IPS-NIHi7 (cell line): ENCODE results near the gene GLT6D1.

ENCODE experiments used
- DNase-seq: peaks from one replicate; pipeline ENCODE4 v3.0.0; 2012; ENCODE audit warnings: mixed read lengths; ENCODE audit errors: extremely low spot score

GLT6D1 gene

DNA sequence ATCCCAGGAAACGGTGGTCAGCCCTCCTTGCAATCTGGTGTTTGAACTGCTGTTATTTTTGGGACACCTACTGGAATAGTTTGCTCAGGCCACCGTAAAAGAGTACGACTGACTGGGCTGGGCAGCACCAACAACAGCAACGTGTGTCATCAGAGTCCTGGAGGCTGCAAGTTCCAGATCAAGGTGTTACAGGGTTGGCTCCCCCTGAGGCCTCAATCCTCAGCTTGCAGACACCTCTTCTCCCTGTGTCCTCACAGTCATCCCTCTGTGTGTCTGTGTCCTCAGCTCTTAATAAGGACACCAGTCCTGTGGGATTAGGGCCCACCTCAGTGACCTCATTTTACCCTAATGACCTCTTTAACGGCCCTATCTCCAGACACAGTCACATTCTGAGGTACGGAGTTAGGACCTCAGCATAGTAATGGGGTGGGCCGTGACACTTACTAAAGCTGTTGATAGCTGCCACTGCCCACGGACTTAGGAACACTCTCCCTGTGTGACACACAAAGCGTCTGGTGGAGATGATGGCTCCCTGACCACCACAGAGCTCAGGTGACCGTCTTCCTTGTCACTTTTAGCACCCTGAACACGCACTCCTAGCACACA is 16.8 kb downstream of the GLT6D1 start:
- DNase-seq, result no peak

DNA sequence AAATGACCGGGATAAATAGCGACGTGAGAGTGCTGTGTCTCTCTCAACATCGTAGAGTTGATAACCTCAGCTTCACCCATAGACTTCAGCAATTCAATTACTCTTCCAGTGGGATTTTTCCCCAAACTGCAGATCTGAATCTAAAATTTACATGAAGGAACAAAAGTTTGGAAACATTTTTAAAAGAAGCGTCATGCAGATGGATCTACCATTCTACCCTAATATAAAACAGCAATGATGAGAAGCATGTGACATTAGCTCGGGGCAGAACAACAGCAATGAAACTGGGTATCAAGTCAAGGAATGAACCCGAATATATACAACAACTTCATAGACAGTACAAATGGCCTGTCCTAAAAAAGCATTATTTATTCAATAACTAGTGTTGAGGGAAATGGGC is 18.8 kb downstream of the GLT6D1 start:
- no peak for DNase-seq

DNA sequence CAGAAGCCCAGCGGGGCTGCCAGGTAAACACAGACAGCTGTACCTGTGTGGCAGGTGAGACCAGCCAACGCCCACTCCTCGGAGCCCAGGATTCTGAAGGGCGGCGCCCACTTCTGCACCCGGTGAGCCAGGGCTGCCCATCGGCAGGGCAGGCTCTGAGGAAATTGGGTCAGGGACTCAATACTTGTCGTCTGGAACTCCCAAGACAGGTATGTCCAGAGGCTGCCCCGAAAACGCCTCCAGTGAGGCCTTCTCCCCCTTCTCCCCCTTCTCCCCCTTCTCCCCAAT is 19.8 kb downstream of the GLT6D1 start:
- DNase-seq, result no peak

DNA sequence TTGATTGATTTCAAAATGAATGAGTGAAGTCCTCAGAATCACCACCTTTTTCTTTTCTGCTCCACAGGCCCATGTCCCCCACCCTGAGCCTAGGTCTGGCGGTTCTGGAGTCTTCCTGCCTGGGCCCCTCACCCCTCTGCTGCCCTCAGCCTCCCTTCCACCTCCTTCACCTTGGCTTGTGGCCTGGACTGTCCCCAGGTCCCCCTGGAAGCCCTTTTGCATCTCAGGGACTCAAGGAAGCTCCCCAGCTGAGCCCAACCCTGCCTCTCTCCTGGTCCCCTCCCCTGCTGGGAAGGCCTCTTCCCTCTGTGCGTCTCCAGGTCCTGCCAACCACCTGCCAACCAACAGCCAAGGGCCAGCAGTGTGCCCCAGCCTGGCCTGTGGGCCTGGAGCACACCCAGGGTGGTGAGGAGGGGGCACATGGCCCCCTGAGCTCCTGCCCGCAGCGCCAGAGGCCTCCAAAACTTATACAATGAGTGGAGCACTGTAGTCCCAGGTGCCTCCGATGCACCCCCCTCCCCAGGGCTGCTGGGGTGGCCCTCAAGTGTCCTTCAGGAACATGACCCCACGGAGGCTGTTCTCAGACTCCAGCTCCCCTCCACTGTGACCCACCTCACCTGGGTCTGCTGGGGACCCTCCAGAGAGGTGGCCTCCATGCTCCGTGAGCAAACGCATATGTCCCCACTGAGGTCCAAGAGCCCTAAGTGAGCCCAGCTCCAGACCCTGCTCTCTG is 20.3 kb downstream of the GLT6D1 start:
- DNase-seq, result no peak

DNA sequence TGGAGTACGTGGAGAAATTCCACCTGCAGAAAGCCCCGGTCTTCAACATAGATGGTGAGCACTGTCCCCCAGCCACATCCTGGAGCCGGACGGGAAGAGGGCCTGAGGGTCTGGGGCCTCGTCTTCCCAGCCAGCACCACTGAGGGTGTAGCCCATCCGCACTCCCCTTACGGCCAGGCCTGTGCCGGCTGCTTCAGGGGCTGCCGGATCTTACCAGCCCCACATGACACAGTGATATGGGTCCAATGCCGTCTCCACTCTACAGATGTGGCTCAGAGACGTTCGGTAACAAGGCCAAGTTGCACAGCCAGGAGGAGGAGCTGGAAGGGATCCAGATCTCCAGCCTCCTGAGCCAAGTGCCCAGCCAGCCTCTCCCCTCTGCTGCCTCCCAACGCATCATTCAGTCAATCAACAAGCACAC is 21.3 kb downstream of the GLT6D1 start:
- no peak for DNase-seq

DNA sequence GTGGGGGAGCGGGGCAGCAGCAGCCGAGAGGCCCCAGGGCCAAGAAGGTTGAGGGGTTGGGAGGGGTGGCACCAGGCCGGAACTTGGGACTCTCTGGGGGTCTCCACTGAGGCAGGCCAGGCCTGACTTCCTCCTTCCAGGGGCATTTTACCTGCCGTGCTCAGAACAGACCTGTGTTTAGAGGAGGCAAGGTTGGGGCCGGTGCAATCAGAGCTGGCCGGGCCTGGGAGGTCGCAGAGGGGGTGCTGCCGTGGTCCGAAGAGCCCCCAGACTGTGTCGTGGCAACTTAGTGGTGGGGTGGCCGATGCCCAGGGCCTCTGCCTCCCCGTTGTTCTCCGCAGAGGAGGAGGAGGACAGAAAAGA is 21.8 kb downstream of the GLT6D1 start:
- no peak for DNase-seq

DNA sequence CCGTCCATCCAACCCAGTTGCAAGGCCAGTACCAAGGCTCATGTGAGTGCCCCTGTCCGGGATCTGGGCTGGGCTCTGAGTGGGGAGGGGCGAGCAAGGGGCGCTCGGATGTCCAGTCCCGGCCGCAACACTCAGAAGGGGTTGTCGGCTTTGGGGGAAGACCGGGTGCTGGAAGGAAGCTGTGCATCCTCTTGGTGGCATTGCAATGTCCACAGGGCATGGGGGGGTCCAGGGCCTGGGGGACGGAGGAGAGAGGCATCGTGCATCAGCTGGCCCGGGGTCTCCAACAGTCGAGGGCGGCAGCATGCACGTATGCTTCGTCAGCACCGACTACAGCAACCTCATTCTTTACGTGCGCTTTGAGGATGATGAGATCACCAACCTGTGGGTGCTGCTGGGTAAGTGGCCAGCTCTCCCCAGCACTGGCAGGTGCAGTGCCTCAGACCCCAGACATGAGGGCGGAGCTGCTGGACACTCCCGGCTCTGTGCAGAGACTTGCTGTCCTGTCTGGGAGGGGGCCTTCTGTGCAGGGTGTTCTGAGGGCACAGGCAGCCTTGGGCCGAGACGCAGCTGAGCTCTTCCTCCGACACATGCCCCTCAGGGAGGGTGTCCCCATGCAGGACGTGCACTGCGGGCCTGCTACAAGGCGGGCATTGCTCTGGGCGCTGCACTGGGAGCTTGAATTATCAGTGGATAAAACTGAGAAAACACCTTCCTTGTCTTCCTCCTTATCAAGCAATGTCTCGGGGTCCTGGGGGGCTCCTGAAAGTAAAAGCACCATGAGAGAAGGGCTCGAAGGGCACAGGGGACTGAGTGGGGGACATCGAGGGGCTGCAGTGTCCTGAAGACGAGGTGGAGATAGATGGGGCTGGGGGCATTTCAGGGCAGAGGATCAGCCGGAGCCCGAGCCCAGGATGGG is 22.5 kb downstream of the GLT6D1 start:
- DNase-seq, result no peak

DNA sequence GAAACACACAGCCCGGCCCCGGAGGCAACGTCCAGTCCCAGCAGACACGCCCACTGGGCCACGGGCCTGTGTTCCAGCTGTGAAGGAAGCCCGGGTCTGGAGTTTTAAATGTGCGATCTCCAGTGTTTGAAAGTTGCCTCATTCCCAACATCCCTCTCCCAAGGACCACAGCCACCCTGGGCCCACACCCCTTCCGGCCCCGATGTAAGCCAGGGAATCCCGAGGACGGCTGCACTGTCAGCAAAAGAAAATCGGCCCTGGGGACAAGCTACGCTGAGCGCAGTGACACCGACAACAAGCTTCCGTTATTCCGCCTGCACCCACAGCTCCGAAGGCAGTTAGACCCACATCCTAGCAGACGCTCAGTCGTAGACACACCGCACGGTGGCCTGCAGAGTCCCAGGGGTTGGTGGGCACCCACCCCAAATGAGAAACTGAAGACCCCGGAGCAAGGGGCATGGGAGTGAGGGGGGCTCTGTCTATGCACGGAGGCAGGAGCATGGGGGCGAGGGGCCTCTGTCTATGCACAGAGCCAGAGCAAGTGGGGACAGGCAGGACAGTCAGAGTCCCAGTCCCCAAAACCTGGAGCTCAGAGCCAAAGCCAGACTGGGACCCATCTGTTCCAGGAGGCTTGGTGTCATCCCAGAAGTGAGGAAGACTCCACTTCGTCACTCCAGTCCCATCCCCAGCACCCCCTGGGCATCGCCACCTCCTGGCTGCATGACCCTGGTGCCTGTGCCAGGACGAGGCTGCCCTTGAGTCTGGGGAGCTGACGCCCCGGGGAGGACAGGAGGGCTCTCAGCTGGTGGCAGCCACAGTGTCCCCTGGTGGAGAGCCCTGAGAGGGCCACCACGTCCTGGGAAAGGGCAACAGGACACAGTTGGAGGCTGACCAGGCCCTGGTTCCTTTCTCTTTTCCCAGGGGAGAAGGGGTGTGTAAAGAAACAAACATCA is 23.4 kb downstream of the GLT6D1 start:
- DNase-seq, result no peak

DNA sequence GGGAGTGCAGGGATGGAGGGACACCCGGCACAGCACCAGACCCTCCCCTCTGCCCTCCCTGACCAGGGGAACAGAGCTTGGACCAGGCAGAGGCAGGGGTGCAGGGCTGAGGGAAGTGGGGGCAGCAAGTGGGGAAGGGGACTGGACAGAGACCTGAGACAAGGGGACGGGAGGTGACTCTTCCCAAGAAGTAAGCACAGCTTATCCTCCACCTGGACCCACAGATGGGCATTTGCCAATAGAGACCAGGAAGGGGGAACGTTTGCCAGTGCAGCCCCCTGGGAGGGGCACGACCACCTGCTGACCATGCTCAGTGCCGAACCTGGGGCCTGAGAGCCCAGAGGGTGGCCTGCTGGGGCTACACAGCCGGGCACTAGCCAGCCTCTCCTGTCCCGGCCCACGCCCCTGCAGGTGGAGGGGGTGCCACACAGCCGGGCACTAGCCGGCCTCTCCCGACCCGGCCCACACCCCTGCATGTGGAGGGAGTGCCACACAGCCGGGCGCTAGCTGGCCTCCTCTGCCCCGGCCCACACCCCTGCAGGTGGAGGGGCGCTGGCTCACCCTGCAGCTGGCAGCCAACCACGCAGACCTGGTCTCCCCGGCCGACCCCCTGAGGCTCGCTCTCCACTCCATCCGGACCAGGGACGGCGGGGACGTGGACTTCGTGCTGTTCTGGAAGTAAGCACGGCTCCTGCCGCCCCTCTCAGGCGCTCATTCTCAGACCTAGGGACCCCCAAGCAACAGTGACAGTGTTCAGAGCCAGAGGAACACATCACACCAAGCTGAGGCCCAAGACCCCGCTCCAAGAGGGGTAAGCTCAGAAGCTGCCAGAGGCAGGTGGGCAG is 24.3 kb downstream of the GLT6D1 start:
- DNase-seq, result no peak

DNA sequence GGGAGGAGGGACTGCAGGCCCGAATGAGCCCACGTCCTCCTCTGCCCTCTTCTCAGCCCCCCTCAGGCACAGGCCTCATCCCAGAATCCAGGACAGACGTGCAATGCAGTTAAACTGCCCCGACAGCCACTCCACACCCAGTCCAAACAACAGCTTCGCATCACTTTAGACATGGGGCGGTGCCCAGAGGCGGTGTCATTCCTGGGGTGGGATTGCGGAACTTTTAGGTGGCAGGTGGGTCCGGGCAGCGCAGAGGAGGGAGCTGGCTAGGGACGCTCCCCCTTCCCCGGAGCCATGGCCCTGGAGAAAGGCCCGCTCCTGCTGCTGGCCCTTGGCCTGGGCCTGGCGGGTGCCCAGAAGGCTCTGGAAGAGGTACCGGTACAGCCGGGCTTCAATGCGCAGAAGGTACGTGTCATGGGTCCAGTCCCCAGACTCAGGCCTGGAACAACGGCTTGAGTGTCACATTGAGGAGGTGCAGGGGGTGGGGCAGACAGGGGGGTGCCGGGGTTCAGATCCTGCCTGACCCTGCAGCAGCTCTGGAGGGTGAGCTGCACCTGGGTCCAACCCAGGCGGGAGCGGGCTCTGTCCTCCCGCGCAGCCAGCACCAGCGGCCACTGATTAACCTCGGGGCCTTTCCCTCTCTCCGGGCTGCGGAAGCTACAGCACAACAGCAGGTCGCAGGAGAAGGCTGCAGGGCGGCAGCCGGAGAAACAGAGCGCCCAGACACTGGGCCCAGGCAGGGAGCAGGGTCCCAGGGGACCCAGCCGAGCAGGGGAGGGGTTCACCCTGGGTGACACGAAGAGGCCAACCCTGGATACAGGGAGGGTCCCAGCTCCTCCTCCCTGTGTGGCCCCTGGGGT is 25.2 kb downstream of the GLT6D1 start:
- no peak for DNase-seq

DNA sequence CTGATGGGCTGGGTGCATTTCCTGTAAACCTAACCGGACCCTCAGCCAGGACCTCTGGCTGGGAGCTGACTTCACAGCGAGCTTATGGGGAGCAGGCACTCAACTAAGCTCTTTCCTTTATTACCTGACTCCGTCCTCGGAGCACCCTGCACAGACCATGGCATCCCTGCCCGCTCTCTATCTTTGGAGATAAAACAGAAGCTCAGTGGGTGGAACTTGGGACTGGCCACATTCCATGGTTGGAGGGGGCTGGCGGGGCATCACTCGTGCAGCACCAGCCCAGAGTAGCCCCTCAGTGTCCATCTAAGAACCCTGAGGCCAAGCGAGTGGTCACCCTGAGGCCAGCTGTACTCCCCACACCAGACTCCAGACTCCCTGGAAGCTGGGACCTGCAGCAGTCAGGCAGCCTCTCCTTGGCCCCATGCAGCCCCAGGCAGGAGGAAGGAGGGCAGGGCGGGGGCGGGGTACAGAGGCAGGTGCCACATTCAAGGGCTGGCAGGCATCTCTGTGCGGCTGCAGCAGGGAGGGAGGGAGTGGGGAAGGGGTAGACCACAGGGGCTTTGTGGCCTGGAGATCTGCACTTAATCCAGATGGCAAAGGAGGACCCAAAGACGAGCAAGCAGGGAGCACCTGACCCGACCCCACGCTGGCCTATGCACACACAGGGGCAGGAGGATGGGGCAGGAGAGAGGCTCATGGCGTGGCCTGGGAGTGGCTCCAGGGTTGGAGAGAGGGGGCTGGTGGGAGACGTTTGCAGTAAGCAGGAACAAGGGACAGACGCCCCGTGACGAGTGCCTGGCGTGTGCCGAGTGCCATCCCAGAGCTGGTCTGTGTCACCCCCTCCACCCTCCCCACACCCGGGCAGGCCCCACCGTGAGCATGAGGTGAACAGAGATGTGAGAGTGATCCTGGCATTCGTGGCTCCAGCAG is 26.1 kb downstream of the GLT6D1 start:
- DNase-seq, result no peak

DNA sequence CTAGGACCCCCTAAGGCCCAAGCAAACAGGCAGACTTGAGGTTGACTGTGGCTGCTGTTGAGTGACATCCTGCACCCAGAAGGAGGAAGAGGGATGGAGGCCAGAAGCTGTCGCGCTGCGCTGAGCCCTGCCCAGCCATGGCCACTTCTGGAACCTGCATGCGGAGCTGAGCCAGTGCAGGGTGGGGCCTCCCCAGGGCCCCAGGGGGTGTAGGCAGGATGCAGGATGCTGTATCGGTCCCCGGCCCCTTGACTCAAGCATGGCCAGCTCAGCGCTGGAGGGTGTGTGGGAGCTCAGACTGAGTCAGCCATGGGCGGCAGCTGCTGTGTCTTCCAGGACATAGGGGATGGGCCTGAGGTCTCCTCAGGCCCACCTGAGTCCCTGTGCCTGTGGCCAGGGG is 26.9 kb downstream of the GLT6D1 start:
- DNase-seq, result no peak

DNA sequence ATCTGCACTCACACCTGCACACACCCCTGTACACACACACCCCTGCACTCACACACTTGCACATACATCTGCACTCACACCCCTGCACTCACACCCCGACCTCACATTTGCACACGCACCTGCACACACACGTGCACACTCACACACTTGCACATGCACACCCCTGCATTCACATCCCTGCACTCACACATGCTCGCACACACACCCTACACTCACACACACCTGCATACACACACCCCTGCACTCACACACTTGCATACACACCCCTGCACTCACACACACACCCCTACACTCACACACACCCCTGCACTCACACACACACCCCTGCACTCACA is 27.5 kb downstream of the GLT6D1 start:
- DNase-seq, result no peak

DNA sequence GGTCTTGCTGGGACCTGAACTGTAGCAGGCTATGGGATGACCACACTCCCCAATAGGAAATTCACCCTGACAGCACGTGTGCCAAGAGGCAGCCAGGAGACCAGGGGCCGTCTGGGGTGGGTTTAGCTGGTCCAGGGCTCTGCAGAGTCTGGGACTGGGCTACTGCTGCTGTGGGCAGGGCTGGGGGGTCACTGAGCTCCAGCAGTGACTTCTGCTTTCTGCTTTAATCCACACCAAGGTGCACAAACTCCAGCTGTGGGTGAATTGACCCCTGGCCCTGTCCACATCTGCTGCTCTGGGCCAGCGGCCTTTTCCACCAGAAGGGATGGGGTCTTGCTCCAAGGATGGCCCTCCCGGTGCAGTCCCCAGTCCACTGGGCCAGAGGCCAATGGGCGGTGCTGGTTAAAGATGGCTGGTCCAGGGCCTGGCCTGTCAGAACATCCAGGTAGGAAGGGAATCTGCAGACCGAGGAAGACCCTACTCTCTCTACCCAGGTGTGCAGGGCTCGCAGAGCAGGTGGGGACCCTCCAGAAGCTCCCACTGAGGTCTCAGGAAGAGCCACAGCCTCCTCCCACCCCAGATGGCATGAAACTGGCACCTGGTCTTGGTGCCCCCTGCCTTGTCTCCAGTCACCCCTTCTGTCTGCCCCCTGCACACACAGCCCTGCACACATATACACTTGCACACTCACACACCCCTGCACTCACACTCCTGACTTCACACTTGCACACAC is 28.0 kb downstream of the GLT6D1 start:
- no peak for DNase-seq

DNA sequence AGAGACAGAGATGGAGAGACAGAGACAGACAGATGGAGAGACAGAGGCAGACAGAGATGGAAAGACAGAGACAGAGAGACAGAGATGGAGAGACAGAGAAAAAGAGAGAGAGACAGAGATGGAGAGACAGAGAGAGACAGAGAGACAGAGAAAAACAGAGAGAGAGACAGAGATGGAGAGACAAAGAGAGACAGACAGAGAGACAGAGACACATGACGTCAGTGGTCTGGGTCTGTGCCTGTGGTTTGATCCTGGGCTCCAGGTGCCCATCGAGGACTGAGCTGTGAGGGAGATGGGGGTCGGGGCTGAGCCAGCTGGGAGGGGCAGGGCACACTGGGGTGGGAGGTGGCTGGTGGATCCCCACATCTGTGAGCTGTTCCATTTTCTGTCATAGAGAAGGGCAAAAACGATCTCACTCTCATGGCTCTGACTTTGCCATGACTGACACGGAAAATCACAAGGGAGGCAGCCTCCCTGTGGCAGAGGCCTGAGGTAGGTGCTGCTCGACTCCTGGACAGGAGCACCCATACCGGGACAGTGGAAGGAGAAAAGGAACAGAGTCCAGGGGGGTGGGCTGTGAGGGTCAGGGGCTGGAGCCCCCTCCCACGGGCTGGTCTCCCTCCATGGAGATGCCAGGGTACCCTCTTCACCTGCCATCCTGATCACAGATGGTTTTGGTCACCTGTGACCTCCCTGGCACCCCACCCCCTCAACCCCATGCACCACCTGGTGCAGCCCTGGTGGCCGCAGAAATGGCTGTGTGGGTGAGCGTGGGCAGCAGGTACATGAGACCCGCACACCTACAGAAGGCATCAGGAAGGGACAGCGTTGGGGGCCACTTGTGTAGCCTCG is 28.8 kb downstream of the GLT6D1 start:
- peak; percentile 3 for DNase-seq

DNA sequence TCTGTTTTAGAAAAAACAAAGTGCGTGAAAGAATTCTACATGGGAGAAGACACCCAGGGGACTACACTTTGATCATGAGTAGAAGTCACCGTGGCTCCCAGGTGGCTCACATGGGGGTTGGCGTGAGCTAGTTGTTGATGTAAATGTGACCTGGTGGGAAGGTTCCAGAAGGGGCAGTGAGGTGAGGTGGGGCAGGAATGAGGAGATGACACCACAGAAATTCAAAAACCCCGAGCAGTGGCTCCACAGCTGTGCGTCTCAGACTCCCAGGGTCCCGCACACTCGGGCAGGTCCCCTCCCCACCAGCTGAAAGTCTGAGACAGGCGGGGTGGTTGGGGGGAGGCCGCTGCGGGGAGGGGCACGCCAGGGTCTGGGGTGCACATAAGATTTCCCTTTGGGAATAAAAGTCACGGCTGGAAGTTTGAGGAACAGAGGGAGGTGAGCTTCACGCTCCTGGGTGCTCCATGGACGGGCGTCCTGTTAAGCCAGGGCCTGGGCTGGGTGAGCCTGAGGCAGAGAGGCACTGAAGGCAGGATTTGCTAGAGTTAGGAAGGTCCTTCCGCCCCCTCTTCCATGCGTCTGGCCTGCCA is 29.9 kb downstream of the GLT6D1 start:
- no peak for DNase-seq

DNA sequence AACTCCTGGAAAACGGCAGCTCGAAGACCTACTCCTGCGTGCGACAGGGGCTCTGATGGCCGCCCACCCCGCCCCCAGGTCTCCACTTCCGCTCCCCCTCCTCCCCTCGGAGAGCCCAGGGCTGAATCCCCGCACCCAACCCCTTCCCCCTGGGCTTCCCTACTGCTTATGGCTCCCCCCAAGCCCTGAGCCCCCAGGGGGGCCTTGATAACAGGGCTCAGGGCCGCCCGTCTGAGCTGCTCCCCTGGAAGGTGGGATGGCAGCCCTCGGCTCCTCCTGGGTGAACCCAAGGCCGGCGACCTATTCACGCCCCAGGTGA is 30.4 kb downstream of the GLT6D1 start:
- no peak for DNase-seq
